ENCODE results near the gene SEMA6D. TPM values are rescaled to one million over a fixed set of nuclear protein-coding genes. Genes with fewer than 3 reads are reported as not detected.

Gene SEMA6D
- total RNA-seq, 1 experiment from 2014 or later: 0.65 TPM

GRCh38 chr15:47743886-47744285 is 26.6 kb downstream of the SEMA6D start:
- CTCF ChIA-PET: no interaction called here
- Mint-ChIP-seq H3K4me1 (ENCODE audit: insufficient read depth, unreplicated experiment) (no peaks in the 10 kb centered on the region), H3K9me3 (ENCODE audit: unreplicated experiment) (no peaks in the 10 kb centered on the region), H3K27me3 (ENCODE audit: insufficient read depth, unreplicated experiment) (no peaks in the 10 kb centered on the region), H3K36me3 (ENCODE audit: insufficient read depth, unreplicated experiment) (no peaks in the 10 kb centered on the region), H3K27ac (ENCODE audit: low read depth, unreplicated experiment) (no peak overlapping the region), H3K4me3 (ENCODE audit: unreplicated experiment) (no peak overlapping the region)
- TF ChIP-seq, protein P1, sequence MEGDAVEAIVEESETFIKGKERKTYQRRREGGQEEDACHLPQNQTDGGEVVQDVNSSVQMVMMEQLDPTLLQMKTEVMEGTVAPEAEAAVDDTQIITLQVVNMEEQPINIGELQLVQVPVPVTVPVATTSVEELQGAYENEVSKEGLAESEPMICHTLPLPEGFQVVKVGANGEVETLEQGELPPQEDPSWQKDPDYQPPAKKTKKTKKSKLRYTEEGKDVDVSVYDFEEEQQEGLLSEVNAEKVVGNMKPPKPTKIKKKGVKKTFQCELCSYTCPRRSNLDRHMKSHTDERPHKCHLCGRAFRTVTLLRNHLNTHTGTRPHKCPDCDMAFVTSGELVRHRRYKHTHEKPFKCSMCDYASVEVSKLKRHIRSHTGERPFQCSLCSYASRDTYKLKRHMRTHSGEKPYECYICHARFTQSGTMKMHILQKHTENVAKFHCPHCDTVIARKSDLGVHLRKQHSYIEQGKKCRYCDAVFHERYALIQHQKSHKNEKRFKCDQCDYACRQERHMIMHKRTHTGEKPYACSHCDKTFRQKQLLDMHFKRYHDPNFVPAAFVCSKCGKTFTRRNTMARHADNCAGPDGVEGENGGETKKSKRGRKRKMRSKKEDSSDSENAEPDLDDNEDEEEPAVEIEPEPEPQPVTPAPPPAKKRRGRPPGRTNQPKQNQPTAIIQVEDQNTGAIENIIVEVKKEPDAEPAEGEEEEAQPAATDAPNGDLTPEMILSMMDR (IDR thresholded peaks at IDR 0.05; ENCODE audit: unreplicated experiment): no peak
- BruUV-seq (replicated peaks): no TSS peak
- POLR2A ChIA-PET: interaction anchor here (0.7 to 1.0 kb wide), 2 partner anchors 9 to 76 kb away, joined by 3 read pairs; no protein-coding TSS in a partner anchor
- DNase-seq (ENCODE audit: unreplicated experiment): no peak
- intact Hi-C loops (cut with micrococcal nuclease): no loop called here

DNA sequence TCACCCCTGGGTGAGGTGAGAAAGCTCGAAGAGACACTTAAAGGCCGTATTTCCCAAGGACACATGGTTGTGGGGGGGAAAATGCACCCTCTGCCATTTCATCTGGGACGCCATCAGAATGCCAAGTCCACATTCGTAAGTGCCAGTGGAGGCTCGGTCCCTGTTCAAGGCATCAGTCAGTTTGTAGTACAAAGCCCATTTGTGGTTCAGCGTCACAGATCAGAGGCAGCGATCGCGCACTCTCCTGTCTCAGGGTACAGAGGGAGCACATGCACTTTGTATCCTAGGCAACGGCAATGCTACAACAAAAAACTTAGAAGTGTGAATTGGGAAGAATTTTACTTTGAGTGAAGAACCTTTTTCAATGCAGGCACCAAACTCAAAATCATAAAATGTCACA is 27.2 kb downstream of the SEMA6D start:
- Mint-ChIP-seq H3K27me3 (ENCODE audit: insufficient read depth, unreplicated experiment) (no peaks in the 10 kb centered on the region), H3K4me3 (ENCODE audit: unreplicated experiment) (no peak overlapping the region)

GRCh38 chr15:47744973-47745372 is 27.7 kb downstream of the SEMA6D start:
- POLR2A ChIA-PET: interaction anchor here (0.9 kb wide), 1 partner anchor 28 kb away, joined by 3 read pairs; the partner anchor contains the start of gene SEMA6D
- no peak overlapping the region for H3K4me3 Mint-ChIP-seq (ENCODE audit: unreplicated experiment)
- no peak overlapping the region for H3K27ac Mint-ChIP-seq (ENCODE audit: low read depth, unreplicated experiment)

More for the DNA sequence above, 27.2 kb downstream of the SEMA6D start:
- Mint-ChIP-seq H3K36me3 (ENCODE audit: insufficient read depth, unreplicated experiment) (no peaks in the 10 kb centered on the region), H3K27ac (ENCODE audit: low read depth, unreplicated experiment) (no peak overlapping the region), H3K9me3 (ENCODE audit: unreplicated experiment) (no peaks in the 10 kb centered on the region), H3K4me1 (ENCODE audit: insufficient read depth, unreplicated experiment) (no peaks in the 10 kb centered on the region)
- BruUV-seq (replicated peaks): no TSS peak
- TF ChIP-seq, protein P1 (IDR thresholded peaks at IDR 0.05; ENCODE audit: unreplicated experiment): no peak
- ChIA-PET POLR2A (interaction anchor here (1.0 kb wide), 1 partner anchor 75 kb away, joined by 3 read pairs; no protein-coding TSS in a partner anchor), CTCF (interaction anchor here (0.6 kb wide), 1 partner anchor 147 kb away, joined by 3 read pairs; no protein-coding TSS in a partner anchor)
- intact Hi-C loops (cut with micrococcal nuclease): no loop called here
- no peak for DNase-seq (ENCODE audit: unreplicated experiment)

GRCh38 chr15:47746516-47746915 is 29.2 kb downstream of the SEMA6D start:
- peaks cover 1% of the 10 kb centered on the region for H3K9me3 Mint-ChIP-seq (ENCODE audit: unreplicated experiment)
- DNase-seq (ENCODE audit: unreplicated experiment): no peak
- H3K4me1 Mint-ChIP-seq (ENCODE audit: insufficient read depth, unreplicated experiment): no peaks in the 10 kb centered on the region
- H3K27ac Mint-ChIP-seq (ENCODE audit: low read depth, unreplicated experiment): no peak overlapping the region
- H3K27me3 Mint-ChIP-seq (ENCODE audit: insufficient read depth, unreplicated experiment): no peaks in the 10 kb centered on the region
- CTCF ChIA-PET: no interaction called here
- no peaks in the 10 kb centered on the region for H3K36me3 Mint-ChIP-seq (ENCODE audit: insufficient read depth, unreplicated experiment)
- TF ChIP-seq, protein P1 (IDR thresholded peaks at IDR 0.05; ENCODE audit: unreplicated experiment): no peak
- no peak overlapping the region for H3K4me3 Mint-ChIP-seq (ENCODE audit: unreplicated experiment)
- intact Hi-C loops (cut with micrococcal nuclease): no loop called here
- POLR2A ChIA-PET: no interaction called here
- no TSS peak for BruUV-seq (replicated peaks)

More at GRCh38 chr15:47744973-47745372, 27.7 kb downstream of the SEMA6D start:
- no TSS peak for BruUV-seq (replicated peaks)
- no peak for DNase-seq (ENCODE audit: unreplicated experiment)
- TF ChIP-seq, protein P1 (IDR thresholded peaks at IDR 0.05; ENCODE audit: unreplicated experiment): no peak
- no peaks in the 10 kb centered on the region for H3K4me1 Mint-ChIP-seq (ENCODE audit: insufficient read depth, unreplicated experiment)
- H3K36me3 Mint-ChIP-seq (ENCODE audit: insufficient read depth, unreplicated experiment): no peaks in the 10 kb centered on the region
- intact Hi-C loops (cut with micrococcal nuclease): no loop called here
- CTCF ChIA-PET: interaction anchor here (0.6 to 0.7 kb wide), 3 partner anchors 36 to 552 kb away, joined by 3 to 4 read pairs (median 3); no protein-coding TSS in a partner anchor
- H3K27me3 Mint-ChIP-seq (ENCODE audit: insufficient read depth, unreplicated experiment): no peaks in the 10 kb centered on the region
- H3K9me3 Mint-ChIP-seq (ENCODE audit: unreplicated experiment): no peaks in the 10 kb centered on the region
